ENCODE data around the gene ADAMTSL4.

GRCh38 chr1:150552911-150553289, 3.7 kb downstream of the ADAMTSL4 start:
- no peak for TF ChIP-seq POLR2AphosphoS5 (IDR thresholded peaks at IDR 0.05)
- TF ChIP-seq, protein P1, sequence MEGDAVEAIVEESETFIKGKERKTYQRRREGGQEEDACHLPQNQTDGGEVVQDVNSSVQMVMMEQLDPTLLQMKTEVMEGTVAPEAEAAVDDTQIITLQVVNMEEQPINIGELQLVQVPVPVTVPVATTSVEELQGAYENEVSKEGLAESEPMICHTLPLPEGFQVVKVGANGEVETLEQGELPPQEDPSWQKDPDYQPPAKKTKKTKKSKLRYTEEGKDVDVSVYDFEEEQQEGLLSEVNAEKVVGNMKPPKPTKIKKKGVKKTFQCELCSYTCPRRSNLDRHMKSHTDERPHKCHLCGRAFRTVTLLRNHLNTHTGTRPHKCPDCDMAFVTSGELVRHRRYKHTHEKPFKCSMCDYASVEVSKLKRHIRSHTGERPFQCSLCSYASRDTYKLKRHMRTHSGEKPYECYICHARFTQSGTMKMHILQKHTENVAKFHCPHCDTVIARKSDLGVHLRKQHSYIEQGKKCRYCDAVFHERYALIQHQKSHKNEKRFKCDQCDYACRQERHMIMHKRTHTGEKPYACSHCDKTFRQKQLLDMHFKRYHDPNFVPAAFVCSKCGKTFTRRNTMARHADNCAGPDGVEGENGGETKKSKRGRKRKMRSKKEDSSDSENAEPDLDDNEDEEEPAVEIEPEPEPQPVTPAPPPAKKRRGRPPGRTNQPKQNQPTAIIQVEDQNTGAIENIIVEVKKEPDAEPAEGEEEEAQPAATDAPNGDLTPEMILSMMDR (IDR thresholded peaks at IDR 0.05): no peak
